Measurements from ENCODE around the gene CELA2A.
A peak's percentile ranks its signal among the peaks of the same experiment; 100 is the strongest.

GRCh38 chr1:15409388-15410222 is 46.9 kb upstream of the CELA2A start, which contains the start of gene EFHD2:
- TF ChIP-seq CTCF (IDR thresholded peaks at IDR 0.05 in 2 of 3, conservative IDR thresholded peaks at IDR 0.05 in 1 of 3; ENCODE audit: control insufficient read depth in 2 of 3, extremely low read depth in 1 of 3, insufficient read depth in 1 of 3, low read depth in 3 of 3, low read length in 3 of 3) (no peak), BRCA1 (IDR thresholded peaks at IDR 0.05; ENCODE audit: low read depth, low read length) (no peak), NRF1 (conservative IDR thresholded peaks at IDR 0.05; ENCODE audit: low read depth, low read length) (no peak), ZNF274 (IDR thresholded peaks at IDR 0.05; ENCODE audit: insufficient read depth, insufficient read length) (no peak), ZNF687 (IDR thresholded peaks at IDR 0.05) (peak; percentile 81), EP300 (IDR thresholded peaks at IDR 0.05; ENCODE audit: borderline replicate concordance in 1 of 2, control insufficient read depth in 1 of 2, low read depth in 2 of 2, low read length in 2 of 2) (no peak), RELA (IDR thresholded peaks at IDR 0.05; ENCODE audit: borderline replicate concordance, partially characterized antibody) (peak; percentile 46), NBN (IDR thresholded peaks at IDR 0.05) (no peak), SP1 (IDR thresholded peaks at IDR 0.05; ENCODE audit: low read depth, low read length) (no peak)
